NCI-H82 treated with DMSO at 0.1 percent for 48 hours (cell line): ENCODE results near the gene RHBDF2.
"Not testable (repeated sequence)": the region's sequence is repeated elsewhere in the genome, so short reads cannot be mapped to it uniquely, and the experiment has no call there.

Source experiments
- DNase-seq: peaks from one replicate; lab custom pipeline; 2025; ENCODE audit not compliant: unreplicated experiment; lab: John Stamatoyannopoulos, UW

Gene RHBDF2

DNA sequence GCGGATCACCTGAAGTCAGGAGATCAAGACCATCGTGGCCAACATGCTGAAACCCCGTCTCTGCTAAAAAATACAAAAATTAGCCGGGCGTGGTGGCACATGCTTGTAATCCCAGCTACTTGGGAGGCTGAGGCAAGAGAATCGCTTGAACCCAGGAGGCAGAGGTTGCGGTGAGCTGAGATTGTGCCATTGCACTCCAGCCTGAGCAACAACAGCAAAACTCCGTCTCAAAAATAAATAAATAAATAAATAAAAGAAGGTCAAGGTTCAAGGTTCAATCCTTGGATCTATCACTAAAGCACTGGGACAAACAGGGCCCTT is 24.2 kb upstream of the RHBDF2 start:
- DNase-seq: not testable (repeated sequence)

DNA sequence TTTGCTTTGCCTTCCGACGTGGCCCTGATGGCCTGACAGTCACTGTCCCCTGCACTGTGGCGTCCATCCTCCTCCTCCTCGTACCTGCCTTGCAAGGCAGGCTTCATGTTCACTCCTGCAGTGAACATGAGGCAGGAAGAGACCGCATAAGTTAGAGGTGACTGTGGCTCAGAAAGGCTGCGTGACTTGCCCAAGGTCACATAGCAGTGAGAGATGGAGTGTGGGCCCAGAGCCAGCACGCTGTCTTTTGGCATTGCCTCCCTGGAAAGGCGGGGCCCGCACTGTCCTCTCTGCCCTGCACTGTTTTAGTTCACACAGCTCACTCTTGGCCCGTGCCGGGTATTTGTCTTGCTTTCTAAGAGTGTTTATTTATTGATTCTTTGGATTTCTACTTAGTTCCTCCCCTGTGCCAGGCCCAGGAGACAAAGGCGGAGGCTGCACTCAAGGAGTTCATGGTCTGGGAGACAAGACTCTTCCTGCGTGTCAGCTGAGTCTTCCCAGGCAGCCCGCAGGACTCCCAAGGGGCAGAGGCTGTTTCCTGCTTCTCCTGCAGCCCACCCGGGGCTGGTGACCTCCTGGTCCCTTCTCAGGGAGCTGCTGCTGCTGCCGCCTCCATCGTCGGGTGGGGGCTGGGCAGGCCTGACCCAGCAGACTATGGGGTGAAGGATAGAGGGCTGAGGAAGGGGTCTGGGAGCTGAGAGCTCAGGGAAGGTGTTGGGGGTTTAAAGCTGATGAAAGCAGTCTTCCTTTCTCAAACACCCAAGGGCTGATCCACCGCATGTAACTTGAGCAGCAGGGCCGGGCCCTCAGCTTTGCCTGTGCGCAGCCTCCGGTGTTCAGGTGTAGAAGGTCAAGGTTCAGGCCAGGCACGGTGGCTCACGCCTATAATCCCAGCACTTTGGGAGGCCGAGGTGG is 23.6 kb upstream of the RHBDF2 start:
- DNase-seq: no peak

DNA sequence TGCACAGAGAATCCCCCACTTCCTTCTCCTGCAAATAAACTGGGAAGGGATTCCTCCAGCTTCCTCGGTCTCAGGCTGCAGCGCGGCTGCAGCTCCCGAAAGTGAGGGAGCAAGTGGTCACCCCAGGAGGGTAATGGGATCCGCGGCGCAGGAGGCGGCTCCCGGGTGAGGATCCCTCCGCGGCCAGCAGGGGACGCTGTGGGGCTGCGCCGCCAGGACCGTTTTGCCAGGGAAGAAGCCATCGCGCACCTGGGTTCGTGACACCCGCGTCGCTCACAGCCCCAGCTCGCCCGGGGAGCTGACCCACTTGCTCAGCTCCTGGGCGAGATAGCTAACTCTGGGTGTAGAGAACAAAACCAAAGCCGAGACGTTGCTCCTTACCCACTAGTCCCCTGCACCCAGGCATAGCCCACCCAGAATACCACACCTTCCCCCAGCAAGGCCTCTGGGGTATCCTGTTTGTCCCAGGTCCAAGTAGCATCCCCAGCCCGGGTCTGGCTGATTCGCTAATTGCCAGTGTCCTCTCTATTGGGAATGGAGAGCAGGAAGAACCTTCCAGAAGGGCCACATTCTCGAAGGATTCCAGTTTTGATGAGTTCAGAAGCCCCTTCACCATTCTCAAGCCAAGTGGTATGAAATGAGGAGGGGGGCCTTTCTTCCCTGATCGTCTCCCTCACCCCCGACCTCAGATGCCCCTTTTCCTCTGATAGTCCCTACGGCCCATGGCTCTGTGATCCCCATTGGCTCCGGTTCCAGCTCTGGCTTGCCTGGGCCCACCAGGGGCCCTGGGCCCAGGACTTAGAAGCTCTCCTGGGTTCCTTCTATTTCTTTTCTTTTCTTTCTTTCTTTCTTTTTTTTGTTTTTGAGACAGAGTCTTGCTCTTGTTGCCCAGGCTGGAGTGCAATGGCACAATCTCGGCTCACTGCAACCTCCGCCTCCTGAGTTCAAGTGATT is 22.1 kb upstream of the RHBDF2 start:
- DNase-seq: no peak

DNA sequence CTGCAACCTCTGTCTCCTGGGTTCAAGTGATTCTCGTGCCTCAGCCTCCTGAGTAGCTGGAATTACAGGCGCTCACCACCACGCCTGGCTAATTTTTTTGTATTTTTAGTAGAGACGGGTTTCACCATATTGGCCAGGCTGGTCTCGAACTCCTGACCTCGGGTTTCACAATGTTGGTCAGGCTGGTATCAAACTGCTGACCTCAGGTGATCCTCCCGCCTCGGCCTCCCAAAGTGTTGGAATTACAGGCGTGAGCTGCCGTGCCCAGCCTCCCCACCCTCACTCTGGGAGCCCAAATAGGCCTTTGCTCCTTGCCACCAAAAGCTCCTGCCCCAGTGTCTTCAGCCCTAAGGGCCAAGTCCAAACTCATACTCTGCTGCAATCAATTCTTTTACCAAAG is 20.5 kb upstream of the RHBDF2 start:
- not testable (repeated sequence) for DNase-seq

DNA sequence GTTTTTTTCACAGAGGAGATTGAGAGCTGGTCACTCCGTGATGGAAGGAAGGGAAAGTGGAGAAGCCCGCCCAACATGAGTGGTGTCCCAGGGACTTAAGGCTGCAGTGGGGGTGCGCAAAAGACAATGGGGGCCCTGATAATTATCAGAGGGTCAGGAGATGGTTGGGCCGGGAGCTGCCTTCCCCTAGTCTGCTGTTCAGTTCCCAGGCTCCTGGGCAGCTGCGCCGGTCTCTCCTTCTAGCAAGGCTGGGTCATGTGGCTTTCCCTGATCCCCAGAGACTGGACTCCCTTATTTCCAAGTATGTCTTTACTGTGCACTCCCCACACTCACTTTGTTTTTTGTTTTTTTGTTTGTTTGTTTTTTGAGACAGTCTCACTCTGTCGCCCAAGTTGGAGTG is 20.0 kb upstream of the RHBDF2 start:
- no peak for DNase-seq

DNA sequence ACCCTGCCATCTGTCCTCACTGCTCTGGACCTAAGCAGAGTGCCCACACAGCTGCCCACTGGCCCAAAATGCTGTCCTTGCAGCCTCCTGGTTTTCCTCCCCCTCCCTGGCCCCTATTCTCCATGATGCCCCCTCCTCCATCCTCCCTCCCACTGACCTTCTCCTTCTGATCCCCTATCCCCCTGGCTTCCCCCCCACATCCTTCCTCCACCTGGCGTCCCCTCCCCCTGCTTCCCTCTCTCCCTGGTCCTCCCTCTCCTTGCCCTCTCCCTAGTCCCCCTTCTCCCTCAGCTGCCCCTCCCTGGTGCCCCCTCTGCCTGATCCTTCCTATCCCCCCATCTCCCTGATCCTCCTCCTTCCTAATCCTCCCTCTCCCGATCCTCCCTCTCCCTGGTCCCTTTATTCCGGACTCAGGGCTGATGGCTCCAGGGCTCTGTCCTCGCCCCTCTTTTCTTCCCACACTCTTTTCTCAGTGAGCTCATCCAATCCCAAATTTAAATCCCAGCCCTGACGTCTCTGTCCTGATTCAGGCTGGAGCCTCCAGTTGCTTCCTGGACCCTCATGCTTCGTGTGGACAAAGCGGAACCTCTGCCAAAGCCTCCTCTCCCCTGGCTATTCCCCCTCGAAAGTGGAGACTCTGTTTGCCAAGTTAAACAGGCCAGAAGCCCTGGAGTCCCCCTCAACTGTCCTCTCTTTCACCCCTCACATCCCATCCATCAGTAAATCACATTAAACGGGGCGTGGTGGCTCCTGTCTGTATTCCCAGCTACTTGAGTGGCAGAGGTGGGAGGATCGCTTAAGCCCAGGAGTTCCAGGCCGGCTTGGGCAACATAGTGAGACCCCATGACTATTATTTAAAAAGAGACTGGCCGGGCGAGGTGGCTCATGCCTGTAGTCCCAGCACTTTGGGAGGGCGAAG is 18.1 kb upstream of the RHBDF2 start:
- no peak for DNase-seq

DNA sequence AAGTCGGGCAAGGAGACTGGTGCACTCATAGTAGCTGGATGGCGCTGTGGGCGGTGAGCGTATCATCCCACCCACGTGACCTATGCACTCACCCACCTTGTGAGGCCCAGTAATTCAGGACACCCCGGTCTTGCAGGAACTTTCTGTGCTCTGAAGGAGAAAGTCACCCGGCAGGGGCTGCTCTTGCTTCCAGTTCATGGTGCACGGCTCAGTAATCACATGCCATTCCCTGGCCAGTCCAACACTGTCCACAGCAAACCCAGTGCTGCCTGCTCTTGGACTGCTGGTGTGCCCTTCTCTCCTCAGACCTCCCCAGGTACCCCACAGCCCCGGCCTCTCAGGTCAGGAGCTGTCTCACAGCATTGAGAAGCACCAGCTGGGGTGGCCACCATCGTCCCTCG is 16.4 kb upstream of the RHBDF2 start:
- DNase-seq: no peak

DNA sequence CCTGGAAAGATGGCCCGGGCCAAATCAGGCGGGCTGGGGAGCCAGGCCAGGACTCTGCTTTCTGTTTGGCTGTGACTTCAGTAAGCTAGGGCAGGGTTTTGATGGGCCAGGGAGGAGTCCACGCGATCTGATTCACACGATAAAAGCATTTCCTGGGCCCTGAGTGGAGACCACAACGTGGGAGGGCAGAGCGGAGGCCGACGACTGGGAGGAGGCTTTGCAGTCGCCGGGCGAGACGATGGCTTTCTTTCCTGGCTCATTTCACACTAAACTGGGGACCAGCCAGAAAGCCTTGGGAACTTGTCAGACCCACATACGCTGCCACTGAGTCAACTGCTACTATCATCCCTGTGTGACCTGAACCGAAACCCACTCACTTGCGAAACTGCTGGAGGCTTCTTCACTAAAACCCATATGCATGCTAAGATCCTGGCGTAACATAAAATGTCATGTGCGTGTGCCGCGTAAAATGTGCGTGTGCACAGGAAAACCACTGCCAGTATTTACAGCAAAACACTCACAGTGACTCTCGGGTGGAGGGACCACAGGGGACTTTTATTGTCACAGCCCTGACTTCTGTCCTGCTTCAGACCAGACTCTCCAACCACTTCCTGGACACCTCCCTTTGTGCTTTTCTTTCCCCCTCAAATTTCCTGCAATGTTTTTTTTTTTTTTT is 14.2 kb upstream of the RHBDF2 start:
- no peak for DNase-seq

DNA sequence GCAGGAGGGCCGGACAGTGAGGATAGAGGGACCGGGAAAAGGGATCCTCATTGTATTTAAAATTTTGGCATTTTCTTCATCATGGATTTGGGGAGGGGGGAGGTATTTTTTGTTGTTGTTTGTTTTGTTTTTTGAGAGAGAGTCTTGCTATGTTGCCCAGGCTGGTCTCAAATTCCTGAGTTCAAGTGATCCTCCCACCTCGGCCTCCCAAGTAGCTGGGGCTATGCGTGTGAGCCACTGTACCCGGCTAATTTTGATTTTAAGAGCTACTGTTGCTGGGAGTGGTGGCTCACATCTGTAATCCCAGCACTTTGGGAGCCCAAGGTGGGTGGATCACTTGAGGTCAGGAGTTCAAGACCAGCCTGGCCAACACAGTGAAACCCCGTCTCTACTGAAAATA is 13.1 kb upstream of the RHBDF2 start:
- DNase-seq: not testable (repeated sequence)

DNA sequence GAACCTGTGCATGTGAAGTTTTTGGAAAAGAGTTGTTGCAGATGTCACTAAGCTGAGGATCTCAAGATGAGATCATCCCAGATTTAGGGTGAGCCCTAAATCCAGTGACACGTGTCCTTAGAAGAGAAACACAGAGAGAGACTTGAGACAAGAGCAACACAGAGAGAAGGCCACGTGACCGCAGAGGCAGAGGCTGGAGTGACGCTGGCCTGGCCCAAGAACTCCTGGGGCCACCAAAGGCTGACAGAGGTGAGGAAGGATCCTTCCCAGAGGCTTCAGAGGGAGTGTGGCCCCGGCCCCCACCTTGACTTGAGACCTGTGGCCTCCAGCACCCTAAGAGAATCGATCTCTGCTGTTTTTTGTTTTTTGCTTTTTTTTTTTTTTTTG is 12.1 kb upstream of the RHBDF2 start:
- DNase-seq: no peak

DNA sequence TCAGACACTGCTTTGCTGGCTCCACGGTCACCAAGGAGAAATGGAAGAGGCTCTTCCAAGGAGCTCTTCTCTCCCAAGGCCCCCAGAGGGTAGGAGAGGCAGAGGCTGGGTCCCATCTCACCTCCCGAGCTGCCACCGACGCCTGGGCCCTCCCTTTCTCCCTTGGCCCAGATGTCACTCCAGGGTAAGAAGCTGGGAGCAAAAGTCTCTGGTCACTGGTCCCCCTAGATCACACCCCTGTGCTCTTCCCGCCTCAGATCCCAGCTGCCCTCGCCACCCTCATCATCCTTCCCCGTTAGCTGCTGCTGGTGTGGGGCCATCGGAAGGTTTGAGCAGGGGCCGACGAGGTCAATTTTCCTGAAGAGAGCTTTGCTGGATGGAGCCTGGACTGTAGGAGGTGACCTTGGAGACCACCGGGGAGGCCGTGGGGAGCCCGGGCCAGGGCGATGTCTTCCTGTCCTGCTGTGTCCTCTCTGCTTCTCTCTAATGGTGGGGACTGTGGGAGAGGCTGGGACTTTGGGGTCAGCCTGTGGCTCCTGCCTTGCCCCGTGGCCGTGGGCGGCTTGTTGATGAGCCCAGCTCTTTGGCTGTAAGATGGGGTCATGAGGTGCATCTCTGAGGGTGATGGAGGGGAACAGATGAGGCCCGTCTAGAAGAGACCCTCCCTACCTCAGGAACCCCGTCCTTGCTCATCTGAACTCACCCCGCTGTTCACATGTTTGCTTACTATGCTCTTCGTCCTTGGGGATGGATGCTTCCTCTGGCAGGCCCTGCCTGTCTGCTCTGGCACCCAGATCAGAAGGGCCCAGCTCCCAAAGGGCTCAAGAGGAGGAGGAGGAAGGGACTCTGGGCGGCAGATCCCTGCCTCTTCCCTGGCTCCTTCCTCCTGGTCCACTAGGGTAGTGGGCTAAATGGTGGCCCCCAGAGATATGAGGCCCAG is 11.4 kb upstream of the RHBDF2 start:
- no peak for DNase-seq

DNA sequence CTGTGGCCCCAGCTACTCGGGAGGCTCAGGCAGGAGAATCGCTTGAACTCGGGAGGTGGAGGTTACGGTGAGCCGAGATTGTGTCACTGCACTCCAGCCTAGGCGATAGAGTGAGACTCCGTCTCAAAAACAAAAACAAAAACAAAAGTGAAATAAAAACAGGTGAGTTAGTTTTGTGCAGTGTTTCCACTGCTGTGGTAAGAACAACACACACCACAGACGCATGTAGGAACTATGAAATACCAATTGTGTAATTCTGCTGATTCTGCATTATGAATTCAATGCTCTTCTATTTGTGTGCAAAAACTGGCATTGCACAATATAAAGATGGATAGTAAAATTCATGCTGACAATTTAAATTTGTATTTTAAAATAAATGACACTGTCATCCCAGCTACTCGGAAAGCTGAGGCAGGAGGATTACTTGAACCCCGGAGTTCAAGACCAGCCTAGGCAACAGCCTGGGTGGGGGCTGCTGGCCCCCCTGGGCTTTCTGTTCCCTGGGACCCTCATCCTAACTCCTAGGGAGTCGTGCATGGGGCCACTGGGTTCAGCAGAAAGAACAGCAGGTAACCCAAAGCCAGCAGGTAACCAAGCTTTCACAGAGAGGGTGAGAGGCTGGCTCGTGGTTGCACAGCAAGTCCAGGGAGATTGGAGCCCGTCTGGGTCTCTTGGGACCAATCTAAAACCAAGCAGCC is 10.6 kb upstream of the RHBDF2 start:
- no peak for DNase-seq

DNA sequence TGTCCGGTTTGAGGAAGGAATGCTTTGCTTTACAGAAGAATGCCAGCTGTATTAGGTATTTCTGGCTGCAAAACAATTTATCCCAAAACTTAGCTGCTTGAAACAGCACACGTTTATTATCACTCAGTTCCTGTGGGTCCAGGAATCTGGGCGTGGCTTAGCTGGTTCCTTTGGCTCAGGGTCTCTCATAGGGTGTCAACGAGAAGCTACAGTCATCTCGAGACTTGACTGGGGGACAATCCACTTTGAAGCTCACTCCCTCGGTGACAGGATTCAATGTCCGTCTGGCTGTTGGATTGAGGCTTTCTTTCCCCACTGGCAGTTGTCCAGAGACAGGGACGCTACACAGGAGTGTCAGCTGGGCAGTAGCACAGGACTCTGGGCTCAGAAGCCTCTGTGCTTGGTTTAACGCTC is 9.6 kb upstream of the RHBDF2 start:
- DNase-seq: no peak

DNA sequence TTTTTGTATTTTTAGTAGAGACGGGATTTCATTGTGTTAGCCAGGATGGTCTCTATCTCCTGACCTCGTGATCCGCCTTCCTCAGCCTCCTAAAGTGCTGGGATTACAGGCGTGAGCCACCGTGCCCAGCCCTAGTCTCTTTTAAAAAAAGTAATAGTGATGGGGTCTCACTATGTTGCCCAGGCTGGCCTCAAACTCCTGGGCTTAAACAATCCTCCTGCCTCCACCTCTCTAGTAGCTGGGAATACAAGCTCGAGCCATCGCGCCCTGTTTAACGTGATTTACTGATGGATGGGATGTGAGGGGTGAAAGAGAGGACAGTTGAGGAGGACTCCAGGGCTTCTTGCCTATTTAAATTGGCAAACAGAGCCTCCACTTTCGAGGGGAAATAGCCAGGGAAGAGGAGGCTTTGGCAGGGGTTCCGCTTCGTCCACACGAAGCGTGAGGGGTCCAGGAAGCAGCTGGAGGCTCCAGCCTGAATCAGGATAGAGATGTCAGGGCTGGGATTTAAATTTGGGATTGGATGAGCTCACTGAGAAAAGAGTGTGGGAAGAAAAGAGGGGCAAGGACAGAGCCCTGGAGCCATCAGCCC is 7.3 kb upstream of the RHBDF2 start:
- DNase-seq: not testable (repeated sequence)

DNA sequence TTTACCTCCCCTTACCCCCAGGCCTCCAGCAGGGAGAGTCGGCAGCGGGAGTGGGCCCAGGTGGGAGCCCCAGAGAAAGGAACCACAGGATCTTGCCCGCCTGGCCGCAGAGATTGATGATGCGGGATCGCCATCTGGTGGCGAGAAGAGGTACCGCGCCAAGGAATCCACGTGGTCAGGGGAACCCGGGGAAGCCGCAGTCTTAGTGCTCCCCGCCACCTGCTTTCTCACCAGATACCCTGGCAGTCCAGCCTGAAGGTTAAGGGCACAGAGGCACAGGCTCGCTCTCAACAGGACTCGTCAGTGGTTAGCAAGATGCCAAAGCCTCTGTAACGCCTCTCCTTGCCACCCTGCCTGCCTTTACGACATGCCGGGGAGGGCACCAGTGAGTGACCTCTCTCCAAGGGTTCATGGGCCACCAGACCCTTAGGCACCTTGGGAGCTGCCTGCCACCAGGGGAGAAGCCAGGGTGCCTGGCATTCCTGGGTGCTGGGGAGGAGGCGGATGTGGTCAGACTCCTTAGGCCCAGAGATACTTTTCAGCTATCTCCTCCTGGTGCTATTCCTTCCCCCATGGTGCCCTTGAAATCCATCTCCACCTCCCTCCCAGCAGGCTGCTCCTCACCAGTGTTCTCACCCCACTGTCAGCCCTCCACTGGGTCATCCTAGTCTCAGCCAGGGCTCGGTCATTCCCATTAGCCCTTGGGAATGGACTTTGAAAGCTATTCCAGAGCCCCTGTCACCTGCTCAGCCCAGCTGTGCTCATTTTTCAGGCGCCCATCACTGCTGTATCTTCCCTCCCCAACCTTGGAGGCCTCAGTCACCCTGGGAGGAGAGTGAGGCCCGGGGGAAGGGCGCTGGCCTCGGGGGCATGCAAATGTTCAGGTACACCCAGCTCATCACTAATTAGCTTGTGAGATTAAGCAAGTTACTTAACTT is 5.5 kb upstream of the RHBDF2 start:
- DNase-seq: peak; percentile 61

DNA sequence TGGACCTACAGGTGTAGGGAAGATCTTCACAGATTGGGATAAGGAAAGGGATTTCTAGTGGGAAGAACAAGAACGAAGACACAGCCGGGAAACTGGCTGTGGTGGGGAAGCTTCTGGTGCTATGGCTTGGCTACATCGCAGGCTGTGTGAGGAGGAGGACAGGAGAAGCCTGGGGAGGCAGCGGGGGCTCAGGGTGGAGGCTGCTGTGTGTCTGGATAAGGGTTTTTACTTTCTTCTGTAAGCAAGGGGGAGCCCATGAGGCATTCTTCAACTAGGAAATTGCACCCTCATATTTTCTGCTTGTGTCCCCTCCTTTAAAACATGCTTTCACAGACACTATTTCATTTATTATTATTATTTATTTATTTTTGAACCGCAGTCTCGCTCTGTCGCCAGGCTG is 2.9 kb upstream of the RHBDF2 start:
- no peak for DNase-seq
